ENCODE measurements around the gene GID8. TPM values are rescaled to one million over a fixed set of nuclear protein-coding genes. Genes with fewer than 3 reads are reported as not detected.

GID8 gene
- polyA plus RNA-seq, 1 of the 3 experiments (the other 2 are of a cell fraction): 18.1 TPM

DNA sequence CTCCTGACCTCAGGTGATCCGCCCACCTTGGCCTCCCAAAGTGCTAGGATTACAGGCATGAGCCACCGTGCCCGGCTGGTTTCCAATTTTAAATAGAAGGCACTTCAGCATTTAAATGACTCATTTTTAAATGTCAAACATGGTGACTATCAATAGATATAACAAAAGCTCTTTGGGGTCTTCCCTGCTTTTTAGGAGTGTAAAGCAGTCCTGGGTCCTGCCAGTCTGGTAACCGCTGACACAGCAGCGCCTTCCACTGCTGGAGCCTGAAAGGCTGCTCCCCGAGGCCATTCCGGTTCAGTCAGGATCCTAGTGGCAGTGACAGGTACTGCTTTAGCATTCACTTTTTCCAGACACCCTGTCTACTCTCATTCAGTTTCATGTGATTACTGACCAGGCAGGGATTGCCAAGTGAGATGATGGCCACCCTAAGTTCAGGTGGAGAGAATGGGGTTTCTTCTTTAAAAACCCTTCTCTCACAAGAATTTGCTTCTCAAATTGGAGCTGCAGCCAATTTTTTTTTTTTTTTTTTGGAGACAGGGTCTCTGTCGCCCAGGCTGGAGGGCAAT, 16.7 kb upstream of the GID8 start (continued):
- 0 out of 2 replicates have a peak, but pooled peaks have one; percentile 32 for TF ChIP-seq RCOR1 (IDR thresholded peaks at IDR 0.05; ENCODE audit: low read length)
- TF ChIP-seq FOXJ3 (CRISPR knock-in tag; IDR thresholded peaks at IDR 0.05): no peak
- TF ChIP-seq FOSL2 (IDR thresholded peaks at IDR 0.05; ENCODE audit: borderline replicate concordance, low read depth): no peak
- TF ChIP-seq MXI1 (IDR thresholded peaks at IDR 0.05; ENCODE audit: low read depth, low read length): peak; percentile 80
- TF ChIP-seq JUND (IDR thresholded peaks at IDR 0.05): no peak
- peak; percentile 39; the same call in 1 of the 2 replicates for TF ChIP-seq RFX5 (IDR thresholded peaks at IDR 0.05; ENCODE audit: low read length)
- no peak for TF ChIP-seq CHD2 (IDR thresholded peaks at IDR 0.05; ENCODE audit: low read length, partially characterized antibody)
- TF ChIP-seq NRF1 (IDR thresholded peaks at IDR 0.05; ENCODE audit: low read depth, low read length): no peak
- TF ChIP-seq TAF1 (IDR thresholded peaks at IDR 0.05; ENCODE audit: borderline replicate concordance, low read depth, low read length): no peak
- no peak for TF ChIP-seq RXRA (IDR thresholded peaks at IDR 0.05; ENCODE audit: borderline replicate concordance, low read depth)
- no peak for TF ChIP-seq GABPA (IDR thresholded peaks at IDR 0.05; ENCODE audit: low read depth)
- TF ChIP-seq TCF12 (IDR thresholded peaks at IDR 0.05): no peak
- TF ChIP-seq EZH2phosphoT487 (IDR thresholded peaks at IDR 0.05; ENCODE audit: borderline replicate concordance, low read depth): no peak
- TF ChIP-seq YY1 (IDR thresholded peaks at IDR 0.05; ENCODE audit: low read depth): no peak
- no peak for TF ChIP-seq NFIC (IDR thresholded peaks at IDR 0.05; ENCODE audit: borderline replicate concordance)
- TF ChIP-seq ELF1 (IDR thresholded peaks at IDR 0.05): no peak
- peak; percentile 50 for TF ChIP-seq RAD21 (IDR thresholded peaks at IDR 0.05; ENCODE audit: low read length)
- TF ChIP-seq EP300 (IDR thresholded peaks at IDR 0.05; ENCODE audit: borderline replicate concordance in 1 of 2, low read depth in 1 of 2, low read length in 1 of 2): 0 out of 4 replicates have a peak, but pooled peaks of 1 of the 2 experiments have one; percentile 16
- TF ChIP-seq, protein P1, sequence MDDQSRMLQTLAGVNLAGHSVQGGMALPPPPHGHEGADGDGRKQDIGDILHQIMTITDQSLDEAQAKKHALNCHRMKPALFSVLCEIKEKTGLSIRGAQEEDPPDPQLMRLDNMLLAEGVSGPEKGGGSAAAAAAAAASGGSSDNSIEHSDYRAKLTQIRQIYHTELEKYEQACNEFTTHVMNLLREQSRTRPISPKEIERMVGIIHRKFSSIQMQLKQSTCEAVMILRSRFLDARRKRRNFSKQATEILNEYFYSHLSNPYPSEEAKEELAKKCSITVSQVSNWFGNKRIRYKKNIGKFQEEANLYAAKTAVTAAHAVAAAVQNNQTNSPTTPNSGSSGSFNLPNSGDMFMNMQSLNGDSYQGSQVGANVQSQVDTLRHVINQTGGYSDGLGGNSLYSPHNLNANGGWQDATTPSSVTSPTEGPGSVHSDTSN (IDR thresholded peaks at IDR 0.05): 0 out of 2 replicates have a peak, but pooled peaks have one; percentile 21
- TF ChIP-seq, protein P2, sequence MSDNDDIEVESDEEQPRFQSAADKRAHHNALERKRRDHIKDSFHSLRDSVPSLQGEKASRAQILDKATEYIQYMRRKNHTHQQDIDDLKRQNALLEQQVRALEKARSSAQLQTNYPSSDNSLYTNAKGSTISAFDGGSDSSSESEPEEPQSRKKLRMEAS (IDR thresholded peaks at IDR 0.05; ENCODE audit: low read depth): no peak
- TF ChIP-seq, protein P3, sequence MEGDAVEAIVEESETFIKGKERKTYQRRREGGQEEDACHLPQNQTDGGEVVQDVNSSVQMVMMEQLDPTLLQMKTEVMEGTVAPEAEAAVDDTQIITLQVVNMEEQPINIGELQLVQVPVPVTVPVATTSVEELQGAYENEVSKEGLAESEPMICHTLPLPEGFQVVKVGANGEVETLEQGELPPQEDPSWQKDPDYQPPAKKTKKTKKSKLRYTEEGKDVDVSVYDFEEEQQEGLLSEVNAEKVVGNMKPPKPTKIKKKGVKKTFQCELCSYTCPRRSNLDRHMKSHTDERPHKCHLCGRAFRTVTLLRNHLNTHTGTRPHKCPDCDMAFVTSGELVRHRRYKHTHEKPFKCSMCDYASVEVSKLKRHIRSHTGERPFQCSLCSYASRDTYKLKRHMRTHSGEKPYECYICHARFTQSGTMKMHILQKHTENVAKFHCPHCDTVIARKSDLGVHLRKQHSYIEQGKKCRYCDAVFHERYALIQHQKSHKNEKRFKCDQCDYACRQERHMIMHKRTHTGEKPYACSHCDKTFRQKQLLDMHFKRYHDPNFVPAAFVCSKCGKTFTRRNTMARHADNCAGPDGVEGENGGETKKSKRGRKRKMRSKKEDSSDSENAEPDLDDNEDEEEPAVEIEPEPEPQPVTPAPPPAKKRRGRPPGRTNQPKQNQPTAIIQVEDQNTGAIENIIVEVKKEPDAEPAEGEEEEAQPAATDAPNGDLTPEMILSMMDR (IDR thresholded peaks at IDR 0.05): peak; percentile 65
- no peak for TF ChIP-seq TEAD4 (IDR thresholded peaks at IDR 0.05; ENCODE audit: borderline replicate concordance, insufficient read depth)
- no peak for TF ChIP-seq FOXM1 (IDR thresholded peaks at IDR 0.05; ENCODE audit: low read depth)
- no peak for TF ChIP-seq MEF2A (IDR thresholded peaks at IDR 0.05; ENCODE audit: borderline replicate concordance, low read depth)
- TF ChIP-seq, protein P4, sequence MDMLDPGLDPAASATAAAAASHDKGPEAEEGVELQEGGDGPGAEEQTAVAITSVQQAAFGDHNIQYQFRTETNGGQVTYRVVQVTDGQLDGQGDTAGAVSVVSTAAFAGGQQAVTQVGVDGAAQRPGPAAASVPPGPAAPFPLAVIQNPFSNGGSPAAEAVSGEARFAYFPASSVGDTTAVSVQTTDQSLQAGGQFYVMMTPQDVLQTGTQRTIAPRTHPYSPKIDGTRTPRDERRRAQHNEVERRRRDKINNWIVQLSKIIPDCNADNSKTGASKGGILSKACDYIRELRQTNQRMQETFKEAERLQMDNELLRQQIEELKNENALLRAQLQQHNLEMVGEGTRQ (IDR thresholded peaks at IDR 0.05; ENCODE audit: borderline replicate concordance, low read depth, low read length): no peak
- TF ChIP-seq SMC3 (IDR thresholded peaks at IDR 0.05; ENCODE audit: low read depth, low read length): peak; percentile 27; the same call in 1 of the 2 replicates
- TF ChIP-seq POLR2AphosphoS5 (IDR thresholded peaks at IDR 0.05; ENCODE audit: low read depth, low read length): no peak

All from SK-N-SH (cell line).